Osteoblast (primary cell): Measurements from ENCODE around the gene BTNL9. TPM values are rescaled to one million over a fixed set of nuclear protein-coding genes. Genes with fewer than 3 reads are reported as not detected.

Experiments
- DNase-seq: peaks from one replicate; pipeline ENCODE4 v3.0.0; 2011; ENCODE audit warnings: low spot score, mixed read lengths; ENCODE audit not compliant: insufficient read length; ENCODE audit errors: missing footprints
- H2AFZ ChIP-seq: 2 replicates; pipeline ENCODE4 v1.6.0; 2011; ENCODE audit warnings: mild to moderate bottlenecking, low read length
- H3K27ac ChIP-seq: 2 replicates; pipeline ENCODE4 v1.5.1; 2011; ENCODE audit warnings: mild to moderate bottlenecking, low read depth, low read length, moderate library complexity
- H3K27me3 ChIP-seq: 2 replicates; pipeline ENCODE4 v1.6.0; 2012; ENCODE audit warnings: mild to moderate bottlenecking, control low read depth, inconsistent platforms, low read length, moderate library complexity; ENCODE audit not compliant: insufficient read depth
- H3K36me3 ChIP-seq: 2 replicates; pipeline ENCODE4 v1.5.1; 2011; ENCODE audit warnings: mild to moderate bottlenecking, low read length, control low read depth, moderate library complexity; ENCODE audit not compliant: insufficient read depth
- H3K4me1 ChIP-seq: 2 replicates; pipeline ENCODE4 v1.5.1; 2011; ENCODE audit warnings: mild to moderate bottlenecking, low read length, control low read depth, moderate library complexity; ENCODE audit not compliant: insufficient read depth
- H3K4me2 ChIP-seq: 2 replicates; pipeline ENCODE4 v1.6.0; 2011; ENCODE audit warnings: mild to moderate bottlenecking, low read length; ENCODE audit not compliant: insufficient read depth
- H3K4me3 ChIP-seq: fragments of 200-600 bp; sonication (generic); 3 replicates; pipeline ENCODE4 v1.5.1; 2012; ENCODE audit warnings: mild to moderate bottlenecking, low read length, inconsistent platforms; ENCODE audit not compliant: insufficient read depth
- H3K79me2 ChIP-seq: 2 replicates; pipeline ENCODE4 v1.6.0; 2012; ENCODE audit warnings: mild to moderate bottlenecking, low read length, control low read depth, inconsistent platforms; ENCODE audit not compliant: insufficient read depth
- H3K9me3 ChIP-seq: 2 replicates; pipeline ENCODE4 v1.5.1; 2011; ENCODE audit warnings: low read depth, low read length, control low read depth
- H4K20me1 ChIP-seq: 2 replicates; pipeline ENCODE4 v1.6.0; 2012; ENCODE audit warnings: mild to moderate bottlenecking, low read length, control low read depth; ENCODE audit not compliant: insufficient read depth
- CTCF ChIP-seq: IDR thresholded peaks from 2 replicates; pipeline ENCODE4 v1.5.1; 2011; ENCODE audit warnings: mild to moderate bottlenecking, low read depth, low read length, moderate library complexity; ENCODE audit errors: extremely low read depth
- small RNA-seq: library from RNA; depleted of rRNA; stranded (forward); fragments of <200 nt; gene quantifications from one replicate; pipeline ENCODE3, GENCODE V24; 2012
- total RNA-seq: library from RNA; depleted of rRNA; stranded (reverse); fragments of >200 nt; gene quantifications from 2 replicates; pipeline ENCODE4 v1.2.3, GENCODE V29; 2012

The BTNL9 gene
- total RNA-seq, 1 donor, result not detected

- H3K9me3 ChIP-seq, result no peaks in the 10 kb centered on the region
Measured at GRCh38 chr5:181109489-181110013, 69.5 kb downstream of the BTNL9 start.

GRCh38 chr5:181111010-181111409 is 70.9 kb downstream of the BTNL9 start:
- Histone ChIP-seq H2AFZ (no peak overlapping the region), H3K79me2 (no peaks in the 10 kb centered on the region), H3K27me3 (peaks cover 29% of the 10 kb centered on the region)

More at GRCh38 chr5:181109489-181110013, 69.5 kb downstream of the BTNL9 start:
- Histone ChIP-seq H3K4me2 (no peak overlapping the region), H3K36me3 (no peaks in the 10 kb centered on the region), H3K79me2 (no peaks in the 10 kb centered on the region), H4K20me1 (no peaks in the 10 kb centered on the region), H3K4me1 (no peaks in the 10 kb centered on the region), H3K4me3 (no peak overlapping the region), H3K27me3 (peaks cover 15% of the 10 kb centered on the region), H3K27ac (no peak overlapping the region), H2AFZ (no peak overlapping the region)
- TF ChIP-seq CTCF, result no peak
- DNase-seq, result no peak

More at GRCh38 chr5:181111010-181111409, 70.9 kb downstream of the BTNL9 start:
- H3K36me3 ChIP-seq, result no peaks in the 10 kb centered on the region
- no peaks in the 10 kb centered on the region for H4K20me1 ChIP-seq
- no peak overlapping the region for H3K4me3 ChIP-seq
- no peak for DNase-seq
- no peak overlapping the region for H3K4me2 ChIP-seq
- no peak overlapping the region for H3K27ac ChIP-seq
- TF ChIP-seq CTCF, result no peak
- no peaks in the 10 kb centered on the region for H3K9me3 ChIP-seq
- H3K4me1 ChIP-seq, result no peaks in the 10 kb centered on the region

Small RNA genes lying within 50 kb of the gene (small RNA-seq; reads per million reads assigned to genes)
- gene MIR8089, result not detected
- gene RNU6-1036P, result not detected

Other genes starting within 250 kb of the BTNL9 start
- 104 and 113 TPM in 2 replicates for gene MGAT1, start 237.5 kb upstream of the BTNL9 start, total RNA-seq
- gene ZFP62, start 179.0 kb upstream of the BTNL9 start, total RNA-seq, result 12.4 and 18.1 TPM in 2 replicates
- gene BTNL8, start 141.1 kb upstream of the BTNL9 start, total RNA-seq, result not detected in 2 replicates
- not detected in 2 replicates for gene BTNL3, start 51.4 kb upstream of the BTNL9 start, total RNA-seq
- gene OR2V1, start 90.9 kb downstream of the BTNL9 start, total RNA-seq, result not detected in 2 replicates
- gene OR2V2, start 107.3 kb downstream of the BTNL9 start, total RNA-seq, result not detected in 2 replicates
- 0.29 and 0.72 TPM in 2 replicates for gene TRIM7, start 164.9 kb downstream of the BTNL9 start, total RNA-seq
- 12.4 and 15.9 TPM in 2 replicates for gene TRIM41, start 183.0 kb downstream of the BTNL9 start, total RNA-seq
- 3,800 and 4,007 TPM in 2 replicates for gene RACK1, start 203.6 kb downstream of the BTNL9 start, total RNA-seq
- gene TRIM52, start 220.9 kb downstream of the BTNL9 start, total RNA-seq, result 6.8 and 7.2 TPM in 2 replicates